HepG2 (cell line): ENCODE data around the gene RPS6KA2. TPM values are rescaled to one million over a fixed set of nuclear protein-coding genes. Genes with fewer than 3 reads are reported as not detected.

Source experiments
- ATAC-seq: fragments of 200-7000 bp; cut with Tn5 transposase; 3 replicates; pipeline ENCODE4 v1.9.1; 2020; ENCODE audit warnings: mild to moderate bottlenecking, moderate library complexity
- BruUV-seq: library from RNA; stranded (reverse); fragments of 400-500 nt; replicated peaks from 2 replicates; lab custom pipeline; 2021; lab: Mats Ljungman, UMichigan
- CTCF ChIA-PET: fragments of 300-600 bp; formaldehyde crosslinking; extraction: SDS; loops from one replicate; lab custom pipeline; 2021; ENCODE audit warnings: low total read pairs, inconsistent platforms, low intra/inter-chr PET ratio; lab: Yijun Ruan, JAX
- POLR2A ChIA-PET: fragments of 350-600 bp; sonication (Branson Sonifier 250); formaldehyde crosslinking; loops from one replicate; lab custom pipeline; 2020; ENCODE audit warnings: antibody characterized with exemption, inconsistent platforms; lab: Yijun Ruan, JAX
- DNase-seq: peaks from one replicate; pipeline ENCODE4 v3.0.0-alpha.2; 2015; ENCODE audit warnings: low spot score
- FAIRE-seq: peaks from 3 replicates; lab custom pipeline; 2011; peaks lifted over from hg19 to GRCh38; lab: Jason Lieb, UNC
- H2AFZ ChIP-seq: one replicate; pipeline ENCODE4 v1.6.1; 2011; ENCODE audit warnings: low read length, inconsistent platforms
- H3K27ac ChIP-seq: fragments of 300-600 bp; 3 replicates; pipeline ENCODE4 v1.8.0; 2011; ENCODE audit warnings: mixed run types, mild to moderate bottlenecking, mixed read lengths, low read length, inconsistent platforms; ENCODE audit not compliant: insufficient read depth; ENCODE audit errors: extremely low read length
- H3K27me3 ChIP-seq, 2 experiments: fragments of 200-600 bp in 1 of 2; 2 replicates in 1 of 2; 3 replicates in 1 of 2; pipeline versions ENCODE4 v1.6.0 to v1.8.0; 2011; ENCODE audit warnings: low read length in 2 of 2, mild to moderate bottlenecking in 2 of 2, moderate library complexity in 2 of 2, inconsistent platforms in 1 of 2; ENCODE audit not compliant: insufficient read depth in 2 of 2, control insufficient read depth in 1 of 2
- H3K36me3 ChIP-seq, 2 experiments: fragments of 200-600 bp in 1 of 2; replicated peaks in 1 of 2; 2 replicates in 1 of 2; 3 replicates in 1 of 2; pipeline versions ENCODE4 v1.5.1 to v1.8.0; 2011; ENCODE audit warnings: low read length in 2 of 2, inconsistent platforms in 1 of 2; ENCODE audit not compliant: insufficient read depth in 2 of 2, control insufficient read depth in 1 of 2
- H3K4me1 ChIP-seq: 2 replicates; pipeline ENCODE4 v1.5.1; 2012; ENCODE audit warnings: low read length, inconsistent platforms; ENCODE audit not compliant: insufficient read depth
- H3K4me2 ChIP-seq: 2 replicates; pipeline ENCODE4 v1.6.0; 2011; ENCODE audit warnings: low read depth, low read length, inconsistent platforms
- H3K4me3 ChIP-seq, 3 experiments: fragments of 200-600 bp in 1 of 3; sonication (generic), shearing (Covaris generic) in 1 of 3; replicated peaks in 1 of 3; 2 replicates each; pipeline ENCODE4 v1.5.1; 2011 to 2016; ENCODE audit warnings: low read length in 3 of 3, inconsistent platforms in 2 of 3, low read depth in 2 of 3, mild to moderate bottlenecking in 2 of 3, control low read depth in 1 of 3, mixed read lengths in 1 of 3; ENCODE audit not compliant: insufficient read depth in 1 of 3
- H3K79me2 ChIP-seq: one replicate; pipeline ENCODE4 v1.6.1; 2011; ENCODE audit warnings: low read length, inconsistent platforms; ENCODE audit not compliant: insufficient read depth
- H3K9ac ChIP-seq: 2 replicates; pipeline ENCODE4 v1.6.0; 2011; ENCODE audit warnings: mild to moderate bottlenecking, low read depth, low read length, inconsistent platforms; ENCODE audit not compliant: insufficient read depth
- H3K9me3 ChIP-seq: 2 replicates; pipeline ENCODE4 v1.5.1; 2012; ENCODE audit warnings: mild to moderate bottlenecking, low read length
- H4K20me1 ChIP-seq: 2 replicates; pipeline ENCODE4 v1.6.0; 2011; ENCODE audit warnings: inconsistent platforms, mild to moderate bottlenecking, low read length, moderate library complexity; ENCODE audit not compliant: insufficient read depth
- AGO2 ChIP-seq: fragments of 200-400 bp; formaldehyde crosslinking; optimal IDR thresholded peaks from 2 replicates; pipeline ENCODE3; 2017; ENCODE audit warnings: mild to moderate bottlenecking, low read depth, low read length, moderate library complexity
- ARID5B ChIP-seq: IDR thresholded peaks from 2 replicates; pipeline ENCODE4 v1.4.0; 2020; ENCODE audit warnings: mild to moderate bottlenecking, missing genetic modification reagents
- HOXA7 ChIP-seq: sonication (generic); formaldehyde crosslinking; IDR thresholded peaks from 2 replicates; pipeline ENCODE4 v1.8.1; 2022; ENCODE audit warnings: mild to moderate bottlenecking, missing genetic modification reagents, moderate library complexity
- PRDM15 ChIP-seq: sonication (generic); formaldehyde crosslinking; IDR thresholded peaks from 2 replicates; pipeline ENCODE4 v1.4.0; 2020; ENCODE audit warnings: missing genetic modification reagents
- PTBP1 ChIP-seq: fragments of 200-400 bp; formaldehyde crosslinking; IDR thresholded peaks from 2 replicates; pipeline ENCODE4 v1.6.1; 2018; ENCODE audit warnings: low read length, low read depth; ENCODE audit not compliant: poor library complexity, severe bottlenecking
- ZNF180 ChIP-seq: sonication (generic); formaldehyde crosslinking; IDR thresholded peaks from 2 replicates; pipeline ENCODE4 v1.4.0; 2020; ENCODE audit warnings: low read depth, missing genetic modification reagents, borderline replicate concordance
- ZNF367 ChIP-seq: sonication (generic); formaldehyde crosslinking; IDR thresholded peaks from 2 replicates; pipeline ENCODE4 v1.4.0; 2020; ENCODE audit warnings: missing genetic modification reagents, borderline replicate concordance
- ZNF761 ChIP-seq: sonication (generic); formaldehyde crosslinking; conservative IDR thresholded peaks from 2 replicates; pipeline ENCODE4 v1.4.0; 2020; ENCODE audit warnings: mild to moderate bottlenecking, missing genetic modification reagents
- ZNF777 ChIP-seq: sonication (generic); formaldehyde crosslinking; IDR thresholded peaks from 2 replicates; pipeline ENCODE4 v1.4.0; 2020; ENCODE audit warnings: missing genetic modification reagents
- ZSCAN31 ChIP-seq: sonication (generic); formaldehyde crosslinking; IDR thresholded peaks from 2 replicates; pipeline ENCODE4 v1.5.0; 2020; ENCODE audit warnings: low read depth, mild to moderate bottlenecking, missing genetic modification reagents
- ZSCAN5A ChIP-seq: sonication (generic); formaldehyde crosslinking; IDR thresholded peaks from 2 replicates; pipeline ENCODE4 v1.8.0; 2022; ENCODE audit warnings: mild to moderate bottlenecking, missing genetic modification reagents, borderline replicate concordance
- WGBS: methylation state at CpG from one replicate; pipeline ENCODE4 v1.1.6; 2017; ENCODE audit warnings: low lambda C conversion rate; 5-methylcytosine and 5-hydroxymethylcytosine counted together
- in situ Hi-C: cut with HindIII; loops from 2 replicates; pipeline ENCODE4 v1.10.0; 2017; ENCODE audit warnings: low pct_unique_long_range_greater_than_20kb; ENCODE audit not compliant: extremely low pct_ligation_motif_present
- intact Hi-C: fragments of 100-400 bp; cut with micrococcal nuclease; formaldehyde crosslinking; loops from one replicate; pipeline ENCODE4 v1.10.0; 2022; ENCODE audit not compliant: unreplicated experiment
- polyA plus RNA-seq, 8 experiments: library from polyadenylated mRNA; depleted of rRNA in 3 of 8; stranded (reverse) in 7 of 8; unstranded in 1 of 8; fragments of >200 nt; fragmentation: Illumina TruSeq in 4 of 8; extraction: Trizol in 4 of 8; gene quantifications; 2 replicates each; pipeline versions ENCODE4 v1.2.1 to v1.2.3, GENCODE V29; 2011 to 2016; ENCODE audit warnings: low read depth in 4 of 8, missing spikeins in 1 of 8, mixed read lengths in 1 of 8; ENCODE audit not compliant: insufficient read depth in 1 of 8
- total RNA-seq, 5 experiments: library from RNA; depleted of rRNA; stranded (reverse); fragments of >200 nt; fragmentation: Illumina TruSeq; extraction: Trizol; gene quantifications; 2 replicates each; pipeline ENCODE4 v1.2.3, GENCODE V29; 2016; ENCODE audit warnings: low read depth in 1 of 5

Gene RPS6KA2
- total and polyA plus RNA-seq, 2 of the 13 experiments (the other 11 are each of a cell fraction or from before 2014, with no cell fraction given), result 0.22 to 0.38 TPM

- intact Hi-C loops (loop anchor here (10.0 kb wide), 1 partner anchor 195 kb away; no protein-coding TSS in a partner anchor), in situ Hi-C loops (no loop called here)
- no peak for DNase-seq
- Histone ChIP-seq H3K4me1 (no peaks in the 10 kb centered on the region), H3K36me3 (no peaks in the 10 kb centered on the region), H3K9ac (no peak overlapping the region), H3K9me3 (no peaks in the 10 kb centered on the region), H3K27ac (no peak overlapping the region), H3K27me3 (peaks cover 17 to 91% of the 10 kb centered on the region in 2 experiments; a peak in 4 of 5 replicates), H2AFZ (no peak overlapping the region), H3K4me3 (no peak overlapping the region), H3K79me2 (no peaks in the 10 kb centered on the region), H4K20me1 (no peaks in the 10 kb centered on the region; the same call in 1 of the 2 replicates), H3K4me2 (no peak overlapping the region)
- no TSS peak for BruUV-seq
- ATAC-seq, result no peak
- no peak for FAIRE-seq
- TF ChIP-seq PRDM15 (no peak), ZSCAN31 (no peak), PTBP1 (no peak), ZNF777 (CRISPR knock-in tag) (no peak), AGO2 (no peak), ZNF180 (CRISPR knock-in tag) (no peak), ARID5B (CRISPR knock-in tag) (no peak), ZSCAN5A (CRISPR knock-in tag) (no peak), ZNF761 (CRISPR knock-in tag) (no peak), ZNF367 (no peak), HOXA7 (CRISPR knock-in tag) (no peak)
- POLR2A ChIA-PET, result no interaction called here
- CTCF ChIA-PET, result no interaction called here
- 34% methylated on average over 12 of the region's 14 CpGs for WGBS
These were observed 157.6 kb downstream of the RPS6KA2 start for GRCh38 chr6:166469426-166469961.
